Activated CD8-positive, alpha-beta memory T cell treated with anti-CD3 and anti-CD28 coated beads for 4 hours (primary cell): ENCODE results near the gene FAM9C.
"Not testable (repeated sequence)": the region's sequence is repeated elsewhere in the genome, so short reads cannot be mapped to it uniquely, and the experiment has no call there.

ENCODE experiments used
- DNase-seq, 2 donors: peaks; one replicate each; pipeline ENCODE4 v3.0.0-alpha.2; 2020; ENCODE audit warnings: low read depth in 2 of 2

The FAM9C gene

DNA sequence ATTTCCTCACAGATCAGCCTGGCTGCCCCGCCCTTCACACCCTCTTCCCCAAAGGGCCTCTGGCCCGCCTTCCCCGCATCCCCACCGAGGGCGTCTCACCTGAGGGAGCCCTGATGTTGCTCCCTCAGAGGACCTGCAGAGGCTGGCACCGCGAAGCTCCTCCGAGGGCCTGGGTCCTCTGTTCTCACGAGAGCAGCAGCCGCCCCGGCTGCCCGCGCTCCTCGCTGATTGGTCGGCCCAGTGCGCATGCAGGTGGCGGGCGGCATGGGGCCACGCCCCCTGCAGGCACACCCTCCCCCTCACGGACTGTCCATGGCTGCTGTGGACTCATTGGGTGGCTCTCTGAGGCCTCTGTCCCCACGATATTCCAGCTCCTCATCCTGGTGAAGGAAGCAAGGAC, at the start of gene FAM9C:
FAM9C (minus strand) TSS at position 180 of the 400 bp plus-strand sequence. CDS start 831 bp downstream, outside the sequence.
- no peak for DNase-seq

DNA sequence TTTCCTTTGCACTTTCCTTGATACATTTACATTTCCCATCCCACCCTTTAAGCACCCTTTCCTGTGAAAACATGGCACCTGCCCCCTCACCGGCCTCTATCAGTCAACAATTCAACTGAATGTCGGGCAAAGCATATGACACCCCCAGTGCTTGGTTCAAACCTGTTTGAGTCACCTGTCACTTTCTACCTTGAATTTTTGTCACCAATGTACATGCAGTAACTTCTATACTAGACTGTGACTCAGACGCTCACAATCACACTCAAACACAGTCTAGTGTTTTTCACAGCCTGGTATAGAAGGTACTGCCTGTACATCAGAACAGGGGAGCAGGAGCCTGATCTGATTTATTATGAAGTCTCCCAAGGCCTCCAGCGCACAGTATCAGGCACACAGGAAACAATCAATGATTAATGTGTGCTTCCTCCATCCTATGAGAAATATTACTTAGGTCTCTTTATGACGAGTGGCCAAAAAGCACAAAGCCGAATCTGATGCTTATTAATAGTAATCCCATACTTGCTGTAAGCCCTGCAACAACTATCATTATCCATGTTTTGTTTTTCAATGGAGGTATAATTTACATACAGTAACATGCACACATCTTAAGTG, 49.2 kb upstream of the FAM9C start:
- no peak for DNase-seq

DNA sequence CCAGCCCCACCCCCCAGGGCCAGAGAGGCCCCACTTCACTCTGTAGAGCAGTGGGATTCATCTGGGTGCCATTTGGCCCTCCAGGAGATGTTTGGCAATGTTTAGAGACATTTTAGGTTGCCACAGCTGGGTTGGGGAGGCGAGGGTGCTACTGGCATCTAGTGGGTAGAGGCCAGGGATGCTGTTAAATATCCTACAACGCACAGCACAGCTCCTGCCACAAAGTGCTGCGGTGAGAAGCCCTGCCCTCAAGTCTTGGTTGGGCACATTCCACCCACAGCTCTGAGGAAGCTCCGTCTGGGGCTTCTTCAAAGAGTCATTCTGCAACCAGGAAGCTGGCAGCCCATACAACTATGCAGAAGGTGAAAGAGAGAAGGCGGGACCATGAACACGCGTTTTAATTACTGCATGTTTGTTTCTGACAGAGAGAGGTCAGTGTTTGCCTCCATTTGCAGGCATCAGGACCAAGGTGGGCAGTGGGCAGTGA, 48.1 kb upstream of the FAM9C start:
- DNase-seq, result peak; percentile 38 to 69

DNA sequence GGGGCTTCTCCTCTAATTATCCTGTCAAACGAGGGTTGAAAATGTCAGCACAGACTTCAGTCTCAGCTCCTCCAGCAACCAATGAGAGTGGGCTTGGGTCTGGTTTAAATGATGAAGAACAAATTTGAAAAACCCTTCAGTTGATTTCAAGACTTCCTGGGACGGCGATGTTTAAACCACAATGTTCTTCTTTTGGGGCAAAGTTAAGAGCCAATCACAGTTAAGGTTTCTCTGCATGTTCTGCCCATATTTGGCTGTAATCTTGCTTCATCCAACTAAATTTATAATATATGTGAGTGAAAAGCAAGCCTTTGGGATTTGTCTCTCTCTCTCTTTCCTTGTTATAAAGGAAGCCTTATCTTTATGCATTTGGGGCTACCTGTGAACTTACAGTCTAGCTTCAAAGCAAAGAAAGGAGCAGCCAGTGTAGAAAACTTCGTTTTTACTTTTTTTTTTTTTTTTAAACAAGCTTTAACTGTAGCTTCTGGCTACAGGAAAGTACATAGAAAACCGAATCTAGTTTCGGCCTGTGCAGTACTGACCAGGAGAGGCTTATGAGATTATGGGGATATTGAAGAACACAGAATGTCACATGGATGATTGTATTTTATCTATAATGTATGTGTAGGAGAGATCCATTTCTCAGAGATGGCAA, 46.8 kb upstream of the FAM9C start:
- DNase-seq, result no peak

DNA sequence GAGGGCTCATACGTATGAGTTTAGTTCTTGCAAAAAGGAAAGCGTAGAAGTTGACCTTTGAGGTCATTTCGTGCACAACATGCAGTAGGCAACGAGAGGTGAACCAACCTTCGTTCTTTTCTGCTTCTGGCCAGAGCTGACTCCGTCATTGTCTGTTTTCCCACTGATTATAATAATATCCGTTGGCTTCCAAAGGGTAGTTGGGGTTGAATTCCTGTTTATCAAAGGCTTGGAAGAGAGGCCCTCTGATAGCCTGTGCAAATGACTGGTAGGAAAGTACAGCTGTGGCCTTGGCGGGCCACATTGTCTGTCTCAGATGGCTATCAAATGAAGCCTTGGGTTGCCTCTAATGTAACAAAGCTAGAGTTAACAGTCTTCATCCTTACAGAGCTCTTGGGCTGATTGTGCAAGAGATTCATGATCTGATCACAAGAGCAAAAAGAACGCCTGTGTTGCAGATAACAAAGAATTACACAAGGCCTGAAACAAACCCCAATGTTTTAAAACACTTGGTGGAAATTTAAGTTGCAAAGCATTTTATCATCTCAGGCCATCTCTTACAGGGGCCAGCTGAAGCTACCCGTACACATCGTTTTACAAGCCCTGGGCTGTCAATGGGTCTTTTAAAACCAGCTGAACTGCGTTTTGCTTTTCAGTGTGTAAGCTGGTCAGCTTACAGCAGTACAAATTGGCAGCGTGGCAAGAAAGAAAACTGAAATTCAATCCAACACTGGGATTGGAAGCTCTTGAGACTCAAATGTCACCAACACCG, 46.1 kb upstream of the FAM9C start:
- DNase-seq, result no peak

DNA sequence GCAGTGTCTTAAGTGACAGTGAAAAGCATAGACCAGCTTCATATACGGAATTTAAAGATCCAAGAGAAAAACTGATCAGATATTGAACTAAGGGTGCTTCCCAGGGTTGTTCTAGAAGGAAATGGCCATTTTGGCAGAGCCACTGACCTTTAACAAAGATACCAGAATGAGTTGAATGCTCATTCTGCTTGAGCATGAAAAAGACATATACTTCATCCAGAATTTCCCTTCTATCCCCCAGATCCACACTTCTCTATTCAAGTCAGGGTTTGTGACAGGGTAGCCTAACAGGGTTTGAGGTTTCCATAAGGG, 45.6 kb upstream of the FAM9C start:
- no peak for DNase-seq

DNA sequence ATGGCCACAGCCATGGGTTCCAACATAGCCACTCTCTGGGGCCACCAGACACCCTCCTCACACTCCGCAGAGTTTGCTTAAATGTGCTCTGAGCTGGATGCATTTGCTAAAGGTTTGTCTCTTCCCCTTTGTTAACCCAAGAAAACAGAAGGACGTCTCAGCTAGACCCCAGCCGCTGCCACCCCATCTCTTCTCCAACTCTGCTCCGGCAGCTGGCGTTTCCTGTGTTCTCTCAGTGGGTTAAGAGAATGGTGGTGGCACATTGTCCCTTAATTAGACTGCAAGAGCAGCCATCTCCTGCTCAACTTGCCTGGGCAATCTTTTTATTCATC, 43.7 kb upstream of the FAM9C start:
- no peak for DNase-seq

DNA sequence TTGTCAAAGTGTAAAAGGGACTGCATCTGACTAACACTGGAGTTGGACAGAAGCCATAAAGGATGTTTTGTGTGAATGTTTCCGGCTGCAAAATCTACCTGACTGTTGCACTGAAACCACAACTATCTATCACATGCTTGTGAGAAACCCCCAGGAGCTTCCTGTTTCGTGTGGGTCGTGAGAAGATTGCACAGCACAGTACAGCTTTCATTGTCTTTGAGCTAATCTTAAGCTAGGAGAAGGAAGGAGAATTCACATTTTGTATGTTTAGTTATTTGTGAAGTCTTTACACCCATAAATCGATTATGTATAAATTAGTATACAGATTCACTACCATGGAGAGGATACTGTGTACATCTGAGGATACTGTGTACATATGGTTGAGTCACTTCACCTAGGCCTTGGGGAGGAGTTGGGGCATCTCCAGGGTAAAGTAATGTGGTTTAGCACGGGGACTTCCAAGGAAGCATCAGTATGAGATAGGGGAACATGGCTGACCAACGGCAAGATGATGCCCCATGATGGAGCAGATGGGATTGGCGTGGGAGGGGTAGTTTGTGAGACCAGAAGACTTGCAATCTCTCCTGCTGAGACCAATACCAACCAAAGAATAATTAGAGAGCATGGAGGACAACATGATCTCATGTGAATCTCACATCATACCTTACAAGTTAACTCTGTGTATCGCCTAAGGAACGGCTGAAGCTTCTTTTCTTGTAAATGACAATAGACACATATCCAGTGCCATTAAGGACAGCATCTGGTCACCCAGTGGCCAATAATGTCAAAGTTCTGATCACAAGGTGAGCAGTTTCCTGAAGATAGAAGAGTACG, 43.1 kb upstream of the FAM9C start:
- DNase-seq, result peak; percentile 42 to 51

DNA sequence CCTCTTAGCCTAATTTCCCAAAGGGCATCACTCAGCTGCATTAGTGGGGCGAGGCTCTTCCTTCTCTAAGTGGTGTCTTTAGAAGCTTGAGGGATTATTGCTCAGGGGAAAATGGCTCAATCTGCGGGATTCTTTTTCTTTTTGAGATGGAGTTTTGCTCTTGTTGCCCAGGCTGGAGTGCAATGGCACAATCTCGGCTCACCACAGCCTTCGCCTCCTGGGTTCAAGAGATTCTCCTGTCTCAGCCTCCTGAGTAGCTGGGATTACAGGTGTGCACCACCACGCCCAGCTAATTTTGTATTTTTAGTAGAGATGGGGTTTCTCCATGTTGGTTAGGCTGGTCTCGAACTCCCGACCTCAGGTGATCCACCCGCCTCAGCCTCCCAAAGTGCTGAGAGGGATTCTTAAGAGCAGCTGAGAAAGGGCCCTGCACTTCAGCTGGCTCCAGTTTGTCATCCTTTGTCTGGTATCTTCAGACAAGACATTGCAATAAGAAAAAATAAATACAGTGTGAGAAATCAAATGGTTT, 42.4 kb upstream of the FAM9C start:
- DNase-seq, result not testable (repeated sequence)

DNA sequence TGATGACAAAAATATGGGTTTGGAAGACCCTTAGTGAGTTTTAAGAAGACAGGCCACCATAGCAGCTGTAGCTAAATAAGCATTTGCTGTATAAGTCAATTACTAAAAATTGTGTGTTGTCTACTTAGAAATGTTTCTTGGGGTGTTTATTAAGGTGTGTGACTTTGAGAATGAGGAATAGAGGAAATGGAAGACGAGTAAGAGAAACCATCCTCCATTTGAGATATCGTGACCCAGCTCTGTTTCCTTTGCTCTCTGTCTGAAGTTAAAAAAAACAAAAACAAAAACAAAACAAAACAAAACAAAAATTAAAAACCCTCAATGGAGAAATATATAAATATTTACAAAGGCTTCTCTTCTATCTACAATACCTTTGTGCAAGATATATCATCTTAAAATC, 41.7 kb upstream of the FAM9C start:
- DNase-seq, result no peak

DNA sequence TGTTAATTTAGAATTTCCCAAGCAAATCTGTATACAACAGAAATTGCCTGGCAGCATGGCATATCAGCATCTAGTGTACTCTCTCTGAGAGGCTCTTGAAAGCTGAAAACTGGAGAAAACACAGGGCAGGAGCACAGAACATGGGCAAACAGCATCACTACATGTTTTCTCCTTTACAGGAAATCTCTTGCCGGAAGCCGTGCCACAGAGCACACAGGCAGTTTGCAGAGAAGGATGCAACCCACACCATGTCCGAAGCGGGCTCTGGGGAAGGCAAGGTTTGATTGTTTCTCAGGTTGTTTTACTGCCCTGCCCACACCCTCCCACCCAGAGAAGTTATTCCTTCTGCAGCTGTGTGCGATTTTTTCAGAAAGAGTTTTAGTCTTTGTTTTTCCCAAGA, 41.1 kb upstream of the FAM9C start:
- DNase-seq, result no peak

DNA sequence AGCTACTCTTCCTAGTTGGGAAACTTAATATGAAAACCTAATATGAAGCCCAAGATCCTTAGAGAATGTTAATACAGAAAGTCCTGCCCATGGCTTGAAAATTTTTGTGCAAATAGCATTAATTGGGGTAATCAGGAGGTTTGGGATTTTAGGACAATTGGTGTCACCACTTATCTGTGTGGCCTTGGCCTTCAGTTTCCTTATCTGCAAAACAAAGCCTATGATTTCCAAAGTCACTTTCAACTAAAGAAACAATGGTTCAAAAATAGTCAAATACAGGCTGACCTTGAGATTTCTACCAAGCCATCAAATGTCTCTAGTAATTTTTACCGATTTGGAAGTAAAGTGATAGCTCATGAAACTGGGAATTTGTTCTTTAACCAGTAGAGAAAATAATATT, 40.2 kb upstream of the FAM9C start:
- no peak for DNase-seq

DNA sequence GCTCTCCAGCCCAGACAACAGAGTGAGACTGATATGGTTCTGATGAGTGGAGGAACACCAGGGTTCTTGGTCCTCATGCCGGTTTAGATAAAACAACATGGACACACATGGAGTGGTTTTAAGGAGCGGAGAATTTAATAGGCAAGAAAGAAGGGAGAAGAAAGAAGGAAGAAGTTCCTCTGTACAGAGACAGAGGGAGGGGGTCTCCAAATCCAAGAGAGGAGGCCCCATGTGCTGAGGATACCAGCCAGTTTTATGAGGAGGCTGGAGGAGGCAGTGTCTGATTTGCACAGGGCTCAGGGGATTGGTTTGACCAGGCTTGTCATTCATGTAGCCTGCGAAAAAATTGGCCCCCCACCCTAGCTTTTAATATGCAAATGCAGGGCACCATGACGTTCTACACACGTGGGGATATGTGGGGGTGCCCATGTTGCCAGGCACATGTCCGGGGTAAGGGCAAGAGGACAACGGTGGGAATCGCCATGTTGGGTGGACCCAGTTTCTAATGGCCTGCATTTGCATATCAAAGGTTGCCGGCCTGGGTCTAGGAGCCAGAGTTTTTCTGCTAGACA, 39.4 kb upstream of the FAM9C start:
- not testable (repeated sequence) for DNase-seq

DNA sequence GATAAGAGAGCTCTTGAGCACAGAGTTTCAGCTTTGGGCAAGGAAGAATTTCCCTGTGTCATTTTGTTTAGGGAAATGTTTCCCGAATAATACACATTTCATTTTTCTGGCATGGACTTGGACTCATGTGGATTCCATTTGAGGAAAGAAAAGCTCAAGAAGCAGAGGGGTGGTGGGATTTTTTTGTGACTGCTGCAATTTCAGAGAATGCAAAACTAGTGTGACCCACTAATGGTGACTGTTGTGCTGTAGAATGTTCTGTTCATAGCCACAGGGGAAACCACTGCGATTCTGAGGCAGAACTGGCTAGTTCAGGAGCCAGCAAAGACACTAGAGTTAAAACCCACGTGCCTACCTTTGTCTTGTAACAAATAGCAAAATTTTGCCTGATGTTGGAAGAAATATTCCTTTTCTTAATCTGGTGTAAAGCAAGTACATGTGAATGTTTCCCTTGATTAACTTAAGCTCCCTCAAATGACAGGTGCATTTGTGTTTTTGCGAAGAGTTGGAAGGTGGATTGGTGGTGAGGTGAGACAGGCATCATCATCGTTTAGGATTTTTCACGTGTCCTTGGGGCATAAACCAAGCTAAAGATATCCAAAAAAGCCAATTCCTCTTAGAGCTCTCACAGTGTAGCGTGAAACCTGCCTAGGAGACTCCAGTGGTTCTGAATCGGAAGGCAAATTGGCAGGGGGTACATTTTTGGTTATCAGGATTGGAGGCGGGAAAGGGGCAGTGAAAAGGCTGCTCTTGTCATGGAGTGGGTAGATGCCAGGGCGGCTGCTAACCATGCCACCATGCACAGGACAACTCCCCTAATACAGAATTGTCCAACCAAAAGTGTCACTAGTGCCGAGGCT, 38.0 kb upstream of the FAM9C start:
- DNase-seq, result no peak

DNA sequence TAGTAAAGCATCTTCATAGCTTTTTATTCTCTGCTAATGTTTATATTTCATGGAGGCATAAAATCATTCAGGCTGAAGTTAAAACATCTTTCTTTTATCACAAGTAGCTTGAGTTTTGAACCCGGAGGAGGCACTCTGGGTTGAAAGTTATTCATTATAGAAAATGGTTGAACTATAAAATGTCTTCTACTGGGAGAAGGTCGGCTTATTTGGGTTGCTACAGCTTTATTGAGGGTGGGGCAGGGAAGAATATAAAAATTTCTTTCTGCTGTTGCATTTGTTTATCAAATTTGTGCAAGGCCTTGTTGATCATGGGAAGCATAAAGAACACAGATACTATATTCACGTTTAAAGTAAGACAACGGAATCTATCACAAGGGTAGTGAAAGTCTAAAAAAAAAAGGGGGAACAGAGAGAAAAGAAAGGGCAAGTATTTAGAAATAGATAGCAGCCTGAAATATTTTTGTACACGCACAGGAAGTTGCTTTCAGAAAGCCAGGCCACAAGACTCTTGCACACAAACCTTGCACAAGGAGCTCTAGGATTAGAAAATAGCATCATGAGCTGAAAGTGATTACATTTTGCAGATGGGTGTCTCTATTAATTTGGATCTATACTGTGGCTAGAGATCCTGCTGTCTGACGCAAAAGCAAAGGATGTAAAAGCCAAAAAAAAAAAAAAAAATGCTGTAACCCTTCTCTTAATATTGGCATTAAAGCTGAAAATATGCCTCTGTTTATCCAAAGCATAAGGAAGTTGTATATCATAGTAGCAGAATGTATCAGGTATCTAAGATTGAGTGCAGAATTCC, 37.2 kb upstream of the FAM9C start:
- no peak for DNase-seq

DNA sequence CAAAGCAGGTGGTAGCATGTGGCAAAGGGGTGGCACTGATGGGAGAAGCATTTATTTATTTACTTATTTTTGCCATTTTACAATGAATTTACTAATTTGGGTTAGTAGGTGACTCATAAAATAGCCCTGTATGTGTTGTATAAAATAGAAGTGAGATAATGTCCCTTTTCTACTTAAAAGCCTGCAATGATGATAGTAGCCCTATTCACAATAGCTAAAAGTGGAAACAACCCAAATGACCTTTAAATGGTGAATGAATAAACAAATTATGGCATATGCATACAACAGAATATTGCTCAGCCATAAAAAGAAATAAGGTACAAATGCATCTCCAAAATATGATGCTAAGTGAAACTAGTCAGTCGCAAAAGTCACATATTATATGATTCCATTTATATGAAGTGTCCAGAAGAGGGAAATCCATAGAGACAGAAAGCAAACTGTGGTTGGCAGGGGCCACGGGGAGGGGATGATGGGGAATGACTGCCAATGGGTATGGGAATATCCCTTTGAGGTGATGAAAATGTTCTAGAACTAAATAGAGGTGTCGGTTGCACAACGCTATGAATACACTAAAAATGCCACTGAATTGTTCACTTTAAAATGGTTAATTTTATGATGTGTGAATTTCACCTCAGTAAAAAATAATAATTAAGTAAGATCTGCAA, 35.8 kb upstream of the FAM9C start:
- DNase-seq, result no peak

DNA sequence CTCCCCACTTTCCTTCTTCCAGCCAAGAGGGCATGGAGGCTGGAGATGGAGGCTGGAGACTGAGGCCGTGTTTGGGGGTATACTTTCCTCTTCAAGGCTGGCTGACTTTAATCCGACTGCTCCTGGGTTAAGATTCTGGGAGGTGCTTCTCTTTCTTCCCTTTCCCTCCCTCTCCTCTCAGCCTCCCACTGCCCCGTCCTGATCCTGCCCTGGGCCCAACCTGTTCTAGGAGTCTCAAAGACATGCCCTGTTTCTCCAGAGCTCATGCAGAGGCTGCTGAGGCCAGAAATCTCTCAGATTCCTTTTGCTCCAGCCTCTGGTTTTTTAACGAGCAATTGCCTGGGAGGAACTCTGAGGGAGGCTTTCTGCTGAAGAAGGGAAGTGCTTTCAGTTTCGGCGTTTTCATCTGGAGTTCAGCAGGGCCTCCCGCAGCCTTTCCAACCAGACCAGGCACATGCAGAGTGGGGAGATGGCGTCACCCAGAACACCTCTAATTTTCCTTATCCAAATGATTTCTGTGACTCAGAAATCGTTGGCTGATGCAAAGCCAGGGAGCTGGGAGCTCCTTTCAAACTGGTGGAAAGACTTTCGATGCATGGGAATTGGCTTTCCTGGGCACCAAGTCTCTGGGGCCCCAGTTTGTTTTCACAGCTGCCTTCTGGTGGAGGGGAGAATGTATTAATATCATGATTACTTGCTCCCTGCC, 34.5 kb upstream of the FAM9C start:
- no peak for DNase-seq

DNA sequence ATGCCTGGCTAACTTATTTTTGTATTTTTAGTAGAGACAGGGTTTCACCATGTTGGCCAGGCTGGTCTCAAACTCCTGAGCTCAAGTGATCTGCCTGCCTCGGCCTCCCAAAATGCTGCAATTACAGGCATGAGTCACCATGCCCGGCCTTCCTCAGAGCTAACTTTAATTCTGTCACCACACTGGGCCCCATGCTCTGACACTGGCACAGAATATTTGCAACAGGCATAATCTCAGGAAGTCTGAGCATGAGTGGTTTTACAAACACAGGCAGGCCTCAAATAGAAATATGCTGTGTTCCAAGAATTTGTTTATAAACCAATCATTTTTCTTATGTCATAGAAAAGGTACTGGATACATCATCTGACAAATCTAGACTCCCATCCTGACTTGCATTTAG, 32.7 kb upstream of the FAM9C start:
- DNase-seq, result no peak
